Neural crest cell (in vitro differentiated cells): Measurements from ENCODE around the gene FGD4. TPM values are rescaled to one million over a fixed set of nuclear protein-coding genes. Genes with fewer than 3 reads are reported as not detected.
"Not testable (repeated sequence)": the region's sequence is repeated elsewhere in the genome, so short reads cannot be mapped to it uniquely, and the experiment has no call there.

ENCODE experiments used
- DNase-seq: peaks from one replicate; pipeline ENCODE4 v3.0.0; 2021; ENCODE audit warnings: low read depth, mixed read lengths, low spot score
- H3K27ac Mint-ChIP-seq: one replicate; pipeline ENCODE4 v1.8.0; 2021; ENCODE audit warnings: mild to moderate bottlenecking, mixed read lengths; ENCODE audit not compliant: unreplicated experiment
- H3K27me3 Mint-ChIP-seq: 2 replicates; pipeline ENCODE4 v1.8.0; 2021; ENCODE audit warnings: low read depth, mild to moderate bottlenecking, mixed read lengths
- H3K36me3 Mint-ChIP-seq: 2 replicates; pipeline ENCODE4 v1.8.0; 2021; ENCODE audit warnings: low read depth, mild to moderate bottlenecking, mixed read lengths
- H3K4me1 Mint-ChIP-seq: 2 replicates; pipeline ENCODE4 v1.8.0; 2021; ENCODE audit warnings: mixed read lengths
- H3K4me3 Mint-ChIP-seq: one replicate; pipeline ENCODE4 v1.8.0; 2021; ENCODE audit warnings: mild to moderate bottlenecking, mixed read lengths
- H3K9me3 Mint-ChIP-seq: 2 replicates; pipeline ENCODE4 v1.8.0; 2021; ENCODE audit warnings: mixed read lengths
- CTCF ChIP-seq: fragments of 200-600 bp; sonication (generic); conservative IDR thresholded peaks from 2 replicates; pipeline ENCODE4 v1.5.0; 2021; ENCODE audit warnings: antibody characterized with exemption, mild to moderate bottlenecking
- total RNA-seq: library from RNA; stranded (reverse); gene quantifications from 2 replicates; pipeline ENCODE4 v1.2.1, GENCODE V29; 2021

Gene FGD4
- total RNA-seq, 1 donor from 2014 or later, result 35.8 TPM

- no peaks in the 10 kb centered on the region for H3K27me3 Mint-ChIP-seq
- no peaks in the 10 kb centered on the region for H3K9me3 Mint-ChIP-seq
- no peak overlapping the region for H3K27ac Mint-ChIP-seq
- no peak for TF ChIP-seq CTCF
- H3K4me1 Mint-ChIP-seq, result peaks cover 66% of the 10 kb centered on the region
- H3K36me3 Mint-ChIP-seq, result no peaks in the 10 kb centered on the region
- H3K4me3 Mint-ChIP-seq, result peak overlapping the region; percentile 91
- DNase-seq, result no peak
These were observed 105.2 kb downstream of the FGD4 start for GRCh38 chr12:32504591-32504990.

DNA sequence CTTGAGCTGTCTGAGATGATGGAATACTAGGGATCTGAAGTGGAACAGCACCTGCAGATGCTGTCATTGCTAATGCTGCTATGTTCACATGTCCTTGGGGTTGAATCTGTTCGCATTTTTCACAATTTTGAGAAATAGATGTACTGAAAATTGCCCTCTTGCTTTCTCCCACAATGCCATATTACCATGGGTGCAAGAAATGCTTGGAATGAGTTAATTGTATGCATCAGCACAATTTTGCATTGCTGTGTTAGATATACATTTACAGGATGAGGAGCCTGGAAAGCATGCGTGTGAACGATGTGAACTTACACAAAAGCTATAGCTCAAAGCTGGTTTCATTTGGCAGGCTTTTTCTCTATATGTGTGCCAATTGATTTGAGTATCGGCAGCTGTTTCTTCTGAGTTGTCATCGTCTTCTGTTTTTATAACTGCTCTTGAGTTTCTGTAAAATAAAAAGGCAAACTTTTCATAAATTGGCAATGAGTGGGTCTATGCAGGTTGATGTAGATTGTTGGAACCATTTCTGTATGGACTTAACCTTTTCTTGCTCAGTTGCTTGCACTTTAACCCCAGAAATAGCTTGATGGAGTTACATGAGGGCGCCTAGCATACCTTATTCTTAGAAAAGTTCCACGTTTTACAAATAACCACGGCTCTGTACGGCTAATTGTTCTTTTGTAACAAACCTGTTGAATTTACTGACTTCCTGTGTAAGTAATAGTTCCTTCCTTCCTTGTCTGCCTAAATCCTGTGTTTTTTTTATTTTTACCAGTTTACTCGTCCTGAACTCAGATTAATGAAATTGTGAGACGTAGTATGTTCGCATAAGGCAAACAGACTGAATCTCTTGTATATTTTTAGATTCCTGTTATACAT, 105.9 kb downstream of the FGD4 start:
- no peak for DNase-seq
- Mint-ChIP-seq H3K27me3 (no peaks in the 10 kb centered on the region), H3K9me3 (no peaks in the 10 kb centered on the region), H3K4me3 (peak overlapping the region; percentile 91), H3K36me3 (no peaks in the 10 kb centered on the region), H3K4me1 (peaks cover 66% of the 10 kb centered on the region), H3K27ac (no peak overlapping the region)
- no peak for TF ChIP-seq CTCF

DNA sequence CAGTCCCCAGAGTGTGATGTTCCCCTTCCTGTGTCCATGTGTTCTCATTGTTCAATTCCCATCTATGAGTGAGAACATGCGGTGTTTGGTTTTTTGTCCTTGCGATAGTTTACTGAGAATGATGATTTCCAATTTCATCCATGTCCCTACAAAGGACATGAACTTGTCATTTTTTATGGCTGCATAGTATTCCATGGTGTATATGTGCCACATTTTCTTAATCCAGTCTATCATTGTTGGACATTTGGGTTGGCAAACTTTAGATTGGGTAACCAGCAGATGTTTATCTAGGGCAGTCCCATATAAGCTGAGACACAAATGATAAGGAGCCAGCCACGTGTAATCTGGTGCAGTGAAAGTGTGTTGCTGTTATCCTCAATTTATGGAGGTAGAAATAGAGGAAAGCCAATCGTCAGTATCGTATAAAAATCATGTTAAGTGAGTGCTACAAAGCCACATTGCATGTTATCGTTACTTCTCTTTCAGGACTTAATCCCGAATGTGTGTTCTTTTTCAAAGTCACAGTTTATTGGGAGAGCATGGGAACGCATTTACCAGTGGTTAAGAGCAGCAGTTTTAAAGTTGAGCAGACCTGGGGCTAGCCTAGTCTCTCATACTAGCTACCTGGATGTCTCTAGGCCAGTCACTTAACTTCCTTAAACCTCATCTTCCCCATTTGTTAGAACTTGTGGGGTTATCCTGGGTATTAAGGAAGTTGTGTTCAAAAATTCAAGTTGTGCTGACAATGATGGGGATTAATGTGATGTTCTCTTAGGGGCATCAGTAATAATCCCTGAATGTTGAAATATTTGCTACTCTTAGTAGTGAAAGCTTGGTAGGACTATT, 108.0 kb downstream of the FGD4 start:
- not testable (repeated sequence) for H3K9me3 Mint-ChIP-seq, DNase-seq, H3K27me3 Mint-ChIP-seq, H3K36me3 Mint-ChIP-seq, H3K27ac Mint-ChIP-seq
- H3K4me1 Mint-ChIP-seq, result peaks cover 55% of the 10 kb centered on the region
- H3K4me3 Mint-ChIP-seq, result peak overlapping the region; percentile 18

DNA sequence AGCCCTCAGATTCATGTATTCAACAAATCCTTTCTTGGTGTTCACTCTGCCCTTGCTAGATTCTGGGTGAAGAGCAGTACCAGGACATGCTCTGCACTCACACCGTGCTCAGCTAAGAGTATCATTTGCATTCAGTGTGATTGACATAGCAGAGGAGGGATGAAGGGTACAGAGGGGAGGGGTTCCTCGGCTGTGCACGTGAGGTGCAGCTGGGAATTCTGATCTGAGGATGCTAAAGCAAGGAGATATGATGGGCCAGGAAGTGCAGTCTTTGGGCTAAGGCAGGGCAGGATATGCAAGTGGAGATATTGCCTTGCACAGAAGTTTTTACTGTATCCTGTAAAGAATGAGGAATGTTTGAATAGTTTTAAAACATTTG, 108.6 kb downstream of the FGD4 start:
- no peaks in the 10 kb centered on the region for H3K36me3 Mint-ChIP-seq
- peak overlapping the region; percentile 0 for H3K4me3 Mint-ChIP-seq
- no peak for DNase-seq

DNA sequence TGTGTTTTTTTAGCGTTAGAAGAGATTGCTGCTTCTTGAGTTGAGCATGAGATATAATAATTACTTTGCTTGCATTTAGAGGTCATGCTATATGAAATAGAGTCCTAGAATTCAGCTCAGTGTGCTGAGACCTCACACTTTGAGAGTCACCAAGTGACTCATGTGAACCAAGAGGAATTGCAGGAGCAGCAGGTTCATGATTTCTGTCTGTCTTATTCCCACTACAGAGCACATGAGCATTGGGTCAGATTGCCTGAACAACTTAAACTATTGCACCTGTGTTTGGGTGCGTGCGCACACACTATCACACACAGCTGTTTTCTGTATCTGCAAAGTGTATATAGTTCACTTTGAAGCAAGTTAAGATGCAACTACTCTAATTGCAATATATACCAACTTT, 109.3 kb downstream of the FGD4 start:
- Mint-ChIP-seq H3K9me3 (no peaks in the 10 kb centered on the region), H3K27me3 (no peaks in the 10 kb centered on the region), H3K4me3 (no peak overlapping the region), H3K27ac (no peak overlapping the region), H3K36me3 (no peaks in the 10 kb centered on the region), H3K4me1 (peaks cover 52% of the 10 kb centered on the region)
- no peak for DNase-seq
- TF ChIP-seq CTCF, result no peak

More for the DNA sequence above, 108.6 kb downstream of the FGD4 start:
- no peaks in the 10 kb centered on the region for H3K27me3 Mint-ChIP-seq
- no peaks in the 10 kb centered on the region for H3K9me3 Mint-ChIP-seq
- H3K4me1 Mint-ChIP-seq, result peaks cover 51% of the 10 kb centered on the region
- H3K27ac Mint-ChIP-seq, result no peak overlapping the region
- TF ChIP-seq CTCF, result no peak
